GM03348 (cell line): ENCODE results near the gene SEC31B.

Experiments used
- DNase-seq: peaks from one replicate; pipeline ENCODE4 v3.0.0; 2012; ENCODE audit warnings: low spot score

SEC31B gene

GRCh38 chr10:100528123-100528886, 8.6 kb upstream of the SEC31B start:
- DNase-seq: no peak

- no peak for DNase-seq
Observed at GRCh38 chr10:100524638-100525037, 5.0 kb upstream of the SEC31B start.

GRCh38 chr10:100524206-100524605, 4.5 kb upstream of the SEC31B start:
- no peak for DNase-seq

- no peak for DNase-seq
Observed at GRCh38 chr10:100522945-100523344, 3.3 kb upstream of the SEC31B start.

- no peak for DNase-seq
Observed at GRCh38 chr10:100522107-100522801, 2.6 kb upstream of the SEC31B start.

GRCh38 chr10:100520811-100521210, 1.1 kb upstream of the SEC31B start:
- no peak for DNase-seq

- DNase-seq: peak; percentile 79
Observed at GRCh38 chr10:100518761-100519241, 860 bp downstream of the SEC31B start.

- no peak for DNase-seq
Observed at GRCh38 chr10:100516847-100517246, 2.8 kb downstream of the SEC31B start.

- no peak for DNase-seq
Observed at GRCh38 chr10:100515612-100516011, 4.0 kb downstream of the SEC31B start.

GRCh38 chr10:100510533-100511308, 8.9 kb downstream of the SEC31B start:
- DNase-seq: no peak

- no peak for DNase-seq
Observed at GRCh38 chr10:100509241-100509840, 10.3 kb downstream of the SEC31B start.

GRCh38 chr10:100508691-100509150, 10.9 kb downstream of the SEC31B start:
- peak; percentile 65 for DNase-seq

- DNase-seq: no peak
Observed at GRCh38 chr10:100508266-100508665, 11.4 kb downstream of the SEC31B start.

- no peak for DNase-seq
Observed at GRCh38 chr10:100507357-100507732, 12.3 kb downstream of the SEC31B start.

GRCh38 chr10:100506596-100507356, 12.9 kb downstream of the SEC31B start:
- DNase-seq: peak; percentile 68

GRCh38 chr10:100505164-100505563, 14.5 kb downstream of the SEC31B start:
- no peak for DNase-seq

GRCh38 chr10:100504096-100504495, 15.6 kb downstream of the SEC31B start:
- DNase-seq: peak; percentile 50

GRCh38 chr10:100502926-100503494, 16.7 kb downstream of the SEC31B start:
- DNase-seq: peak; percentile 34

GRCh38 chr10:100501423-100501822, 18.2 kb downstream of the SEC31B start:
- DNase-seq: no peak

- DNase-seq: no peak
Observed at GRCh38 chr10:100498059-100498458, 21.6 kb downstream of the SEC31B start.

GRCh38 chr10:100496567-100496966, 23.1 kb downstream of the SEC31B start:
- no peak for DNase-seq
